ENCODE measurements around the gene TOGARAM2. TPM values are rescaled to one million over a fixed set of nuclear protein-coding genes. Genes with fewer than 3 reads are reported as not detected.

Gene TOGARAM2
- polyA plus RNA-seq, 1 experiment: 0.30 TPM

DNA sequence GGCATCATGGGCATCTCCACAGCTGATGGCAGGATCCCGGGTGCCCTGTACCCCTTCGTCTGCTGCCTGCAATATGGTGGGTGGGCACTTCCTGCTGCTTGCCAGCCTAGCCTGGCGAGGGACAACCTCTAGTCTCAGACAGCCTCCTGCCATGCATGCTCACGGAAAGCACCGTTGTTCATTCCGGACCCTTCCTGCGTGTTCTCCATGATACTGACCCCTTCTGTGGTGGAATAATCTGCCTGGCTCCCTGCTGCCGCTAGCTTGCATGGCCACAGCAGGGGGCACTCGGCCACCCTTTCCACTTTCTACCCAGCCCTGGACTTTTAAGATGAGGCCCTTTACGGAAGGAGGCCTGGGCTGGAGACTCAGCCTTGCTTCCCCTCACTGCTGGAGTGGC, 81.3 kb downstream of the TOGARAM2 start:
- CTCF ChIA-PET: interaction anchor here (1.2 to 1.4 kb wide), 2 partner anchors 14 to 19 kb away, joined by 3 to 4 read pairs; no protein-coding TSS in a partner anchor
- POLR2A ChIA-PET: no interaction called here
- H3K27me3 ChIP-seq (ENCODE audit: control insufficient read depth, insufficient read depth, low read length): peaks cover 5% of the 10 kb centered on the region
- H3K27ac ChIP-seq (ENCODE audit: low read depth, low read length): no peak overlapping the region
- H3K4me3 ChIP-seq (ENCODE audit: low read depth, low read length): no peak overlapping the region
- H3K9me3 ChIP-seq (ENCODE audit: control insufficient read depth, insufficient read depth, low read length): no peaks in the 10 kb centered on the region
- no peak for DNase-seq (ENCODE audit: low read depth, low spot score)
- TF ChIP-seq, protein P1, sequence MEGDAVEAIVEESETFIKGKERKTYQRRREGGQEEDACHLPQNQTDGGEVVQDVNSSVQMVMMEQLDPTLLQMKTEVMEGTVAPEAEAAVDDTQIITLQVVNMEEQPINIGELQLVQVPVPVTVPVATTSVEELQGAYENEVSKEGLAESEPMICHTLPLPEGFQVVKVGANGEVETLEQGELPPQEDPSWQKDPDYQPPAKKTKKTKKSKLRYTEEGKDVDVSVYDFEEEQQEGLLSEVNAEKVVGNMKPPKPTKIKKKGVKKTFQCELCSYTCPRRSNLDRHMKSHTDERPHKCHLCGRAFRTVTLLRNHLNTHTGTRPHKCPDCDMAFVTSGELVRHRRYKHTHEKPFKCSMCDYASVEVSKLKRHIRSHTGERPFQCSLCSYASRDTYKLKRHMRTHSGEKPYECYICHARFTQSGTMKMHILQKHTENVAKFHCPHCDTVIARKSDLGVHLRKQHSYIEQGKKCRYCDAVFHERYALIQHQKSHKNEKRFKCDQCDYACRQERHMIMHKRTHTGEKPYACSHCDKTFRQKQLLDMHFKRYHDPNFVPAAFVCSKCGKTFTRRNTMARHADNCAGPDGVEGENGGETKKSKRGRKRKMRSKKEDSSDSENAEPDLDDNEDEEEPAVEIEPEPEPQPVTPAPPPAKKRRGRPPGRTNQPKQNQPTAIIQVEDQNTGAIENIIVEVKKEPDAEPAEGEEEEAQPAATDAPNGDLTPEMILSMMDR (IDR thresholded peaks at IDR 0.05; ENCODE audit: low read depth, low read length): no peak

GRCh38 chr2:29063056-29063455, 82.0 kb downstream of the TOGARAM2 start:
- TF ChIP-seq, protein P1 (IDR thresholded peaks at IDR 0.05; ENCODE audit: low read depth, low read length): no peak
- CTCF ChIA-PET: interaction anchor here (1.1 to 1.7 kb wide), 3 partner anchors 13 to 44 kb away, joined by 3 to 4 read pairs (median 4); no protein-coding TSS in a partner anchor
- Histone ChIP-seq H3K4me3 (ENCODE audit: low read depth, low read length) (no peak overlapping the region), H3K27me3 (ENCODE audit: control insufficient read depth, insufficient read depth, low read length) (peaks cover 5% of the 10 kb centered on the region), H3K9me3 (ENCODE audit: control insufficient read depth, insufficient read depth, low read length) (no peaks in the 10 kb centered on the region), H3K27ac (ENCODE audit: low read depth, low read length) (no peak overlapping the region)
- no peak for DNase-seq (ENCODE audit: low read depth, low spot score)
- POLR2A ChIA-PET: no interaction called here

- no peaks in the 10 kb centered on the region for H3K9me3 ChIP-seq (ENCODE audit: control insufficient read depth, insufficient read depth, low read length)
- H3K4me3 ChIP-seq (ENCODE audit: low read depth, low read length): peak overlapping the region; percentile 25
- peak overlapping the region; percentile 52 for H3K27ac ChIP-seq (ENCODE audit: low read depth, low read length)
- ChIA-PET POLR2A (interaction anchor here (1.1 kb wide), 1 partner anchor 52 kb away, joined by 4 read pairs; no protein-coding TSS in a partner anchor), CTCF (interaction anchor here (1.0 to 1.7 kb wide), 4 partner anchors 12 to 105 kb away, joined by 3 to 4 read pairs (median 4); no protein-coding TSS in a partner anchor)
- TF ChIP-seq, protein P1 (IDR thresholded peaks at IDR 0.05; ENCODE audit: low read depth, low read length): no peak
- DNase-seq (ENCODE audit: low read depth, low spot score): peak; percentile 49
- peaks cover 5% of the 10 kb centered on the region for H3K27me3 ChIP-seq (ENCODE audit: control insufficient read depth, insufficient read depth, low read length)
Observed at GRCh38 chr2:29063646-29064345, 82.7 kb downstream of the TOGARAM2 start.

DNA sequence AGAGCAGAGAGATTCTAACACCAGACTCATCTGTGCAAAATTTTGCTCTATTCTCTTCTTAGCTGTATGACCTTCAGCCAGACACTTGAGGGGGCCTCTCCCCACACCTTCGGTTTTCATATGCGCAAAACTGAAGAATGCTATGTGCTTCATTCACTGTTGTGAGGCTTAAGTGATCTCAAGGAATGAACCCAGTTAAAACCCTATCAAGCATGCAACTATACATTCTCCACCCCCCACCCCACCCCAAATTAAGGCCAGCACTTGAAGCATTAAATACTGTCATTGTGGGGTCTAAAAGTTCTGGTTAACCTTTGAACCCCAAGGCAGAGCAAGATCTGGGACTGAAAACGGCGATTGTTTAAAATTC, 83.2 kb downstream of the TOGARAM2 start:
- Histone ChIP-seq H3K27me3 (ENCODE audit: control insufficient read depth, insufficient read depth, low read length) (peaks cover 5% of the 10 kb centered on the region), H3K4me3 (ENCODE audit: low read depth, low read length) (no peak overlapping the region), H3K27ac (ENCODE audit: low read depth, low read length) (no peak overlapping the region), H3K9me3 (ENCODE audit: control insufficient read depth, insufficient read depth, low read length) (no peaks in the 10 kb centered on the region)
- TF ChIP-seq, protein P1 (IDR thresholded peaks at IDR 0.05; ENCODE audit: low read depth, low read length): no peak
- CTCF ChIA-PET: interaction anchor here (1.0 to 1.7 kb wide), 2 partner anchors 43 to 106 kb away, joined by 3 to 4 read pairs; no protein-coding TSS in a partner anchor
- DNase-seq (ENCODE audit: low read depth, low spot score): no peak
- POLR2A ChIA-PET: interaction anchor here (1.1 kb wide), 1 partner anchor 52 kb away, joined by 4 read pairs; no protein-coding TSS in a partner anchor

- no peaks in the 10 kb centered on the region for H3K9me3 ChIP-seq (ENCODE audit: control insufficient read depth, insufficient read depth, low read length)
- ChIA-PET CTCF (no interaction called here), POLR2A (no interaction called here)
- no peak for DNase-seq (ENCODE audit: low read depth, low spot score)
- no peak overlapping the region for H3K4me3 ChIP-seq (ENCODE audit: low read depth, low read length)
- TF ChIP-seq, protein P1 (IDR thresholded peaks at IDR 0.05; ENCODE audit: low read depth, low read length): no peak
- no peak overlapping the region for H3K27ac ChIP-seq (ENCODE audit: low read depth, low read length)
- H3K27me3 ChIP-seq (ENCODE audit: control insufficient read depth, insufficient read depth, low read length): peaks cover 5% of the 10 kb centered on the region
Observed at GRCh38 chr2:29064746-29065067, 83.6 kb downstream of the TOGARAM2 start.
